Measurements from ENCODE around the gene TMEM184A.

GRCh38 chr7:1598961-1599639, 43.1 kb upstream of the TMEM184A start:
- TF ChIP-seq, protein P1, sequence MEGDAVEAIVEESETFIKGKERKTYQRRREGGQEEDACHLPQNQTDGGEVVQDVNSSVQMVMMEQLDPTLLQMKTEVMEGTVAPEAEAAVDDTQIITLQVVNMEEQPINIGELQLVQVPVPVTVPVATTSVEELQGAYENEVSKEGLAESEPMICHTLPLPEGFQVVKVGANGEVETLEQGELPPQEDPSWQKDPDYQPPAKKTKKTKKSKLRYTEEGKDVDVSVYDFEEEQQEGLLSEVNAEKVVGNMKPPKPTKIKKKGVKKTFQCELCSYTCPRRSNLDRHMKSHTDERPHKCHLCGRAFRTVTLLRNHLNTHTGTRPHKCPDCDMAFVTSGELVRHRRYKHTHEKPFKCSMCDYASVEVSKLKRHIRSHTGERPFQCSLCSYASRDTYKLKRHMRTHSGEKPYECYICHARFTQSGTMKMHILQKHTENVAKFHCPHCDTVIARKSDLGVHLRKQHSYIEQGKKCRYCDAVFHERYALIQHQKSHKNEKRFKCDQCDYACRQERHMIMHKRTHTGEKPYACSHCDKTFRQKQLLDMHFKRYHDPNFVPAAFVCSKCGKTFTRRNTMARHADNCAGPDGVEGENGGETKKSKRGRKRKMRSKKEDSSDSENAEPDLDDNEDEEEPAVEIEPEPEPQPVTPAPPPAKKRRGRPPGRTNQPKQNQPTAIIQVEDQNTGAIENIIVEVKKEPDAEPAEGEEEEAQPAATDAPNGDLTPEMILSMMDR (IDR thresholded peaks at IDR 0.05; ENCODE audit: poor library complexity): no peak
- TF ChIP-seq EZH2phosphoT487 (IDR thresholded peaks at IDR 0.05; ENCODE audit: low read depth, severe bottlenecking, unreplicated experiment): no peak

All from hepatocyte (in vitro differentiated cells).